ENCODE measurements around the gene EIF4EBP2.

Gene EIF4EBP2

GRCh38 chr10:70379581-70380176 is 24.3 kb upstream of the EIF4EBP2 start:
- peak; percentile 70 for DNase-seq (ENCODE audit: low spot score)

DNA sequence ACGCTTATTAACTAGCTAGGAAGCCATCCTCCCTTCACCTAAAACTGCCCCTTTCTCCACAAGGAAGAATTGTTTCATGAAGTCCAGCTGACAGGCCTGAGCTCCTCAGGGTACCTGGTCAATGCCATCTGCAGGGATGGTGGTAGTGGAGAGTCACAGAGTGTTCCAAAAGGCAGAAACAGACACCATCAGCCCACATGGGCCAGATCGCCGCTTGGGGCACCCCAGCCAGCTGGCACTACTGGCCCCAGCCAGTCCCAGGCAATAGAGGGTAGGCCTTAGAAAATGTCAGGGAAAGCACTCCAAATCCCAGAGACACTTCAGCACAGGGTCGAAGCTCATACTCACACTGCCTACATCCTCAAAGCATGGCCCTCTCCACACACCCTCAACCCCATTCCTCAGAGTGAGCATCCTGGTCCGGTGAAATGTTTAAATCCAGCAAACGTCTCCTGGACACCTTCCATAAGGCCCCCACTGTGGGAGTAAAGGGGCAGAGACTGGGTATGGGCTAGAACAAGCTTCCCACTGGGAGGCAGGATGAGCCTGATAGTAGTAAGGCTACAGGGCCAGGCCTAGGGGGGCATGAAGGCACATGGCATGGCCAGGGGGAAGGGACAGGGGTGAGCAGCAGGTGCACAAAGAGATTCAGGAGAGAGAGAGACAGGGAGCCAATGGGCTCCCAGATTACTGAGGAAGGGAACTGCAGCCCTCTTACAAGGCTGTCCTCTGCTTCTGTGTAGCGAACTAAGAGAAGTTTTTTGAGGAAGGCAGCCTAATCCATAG is 23.4 kb upstream of the EIF4EBP2 start:
- no peak for DNase-seq (ENCODE audit: low spot score)

DNA sequence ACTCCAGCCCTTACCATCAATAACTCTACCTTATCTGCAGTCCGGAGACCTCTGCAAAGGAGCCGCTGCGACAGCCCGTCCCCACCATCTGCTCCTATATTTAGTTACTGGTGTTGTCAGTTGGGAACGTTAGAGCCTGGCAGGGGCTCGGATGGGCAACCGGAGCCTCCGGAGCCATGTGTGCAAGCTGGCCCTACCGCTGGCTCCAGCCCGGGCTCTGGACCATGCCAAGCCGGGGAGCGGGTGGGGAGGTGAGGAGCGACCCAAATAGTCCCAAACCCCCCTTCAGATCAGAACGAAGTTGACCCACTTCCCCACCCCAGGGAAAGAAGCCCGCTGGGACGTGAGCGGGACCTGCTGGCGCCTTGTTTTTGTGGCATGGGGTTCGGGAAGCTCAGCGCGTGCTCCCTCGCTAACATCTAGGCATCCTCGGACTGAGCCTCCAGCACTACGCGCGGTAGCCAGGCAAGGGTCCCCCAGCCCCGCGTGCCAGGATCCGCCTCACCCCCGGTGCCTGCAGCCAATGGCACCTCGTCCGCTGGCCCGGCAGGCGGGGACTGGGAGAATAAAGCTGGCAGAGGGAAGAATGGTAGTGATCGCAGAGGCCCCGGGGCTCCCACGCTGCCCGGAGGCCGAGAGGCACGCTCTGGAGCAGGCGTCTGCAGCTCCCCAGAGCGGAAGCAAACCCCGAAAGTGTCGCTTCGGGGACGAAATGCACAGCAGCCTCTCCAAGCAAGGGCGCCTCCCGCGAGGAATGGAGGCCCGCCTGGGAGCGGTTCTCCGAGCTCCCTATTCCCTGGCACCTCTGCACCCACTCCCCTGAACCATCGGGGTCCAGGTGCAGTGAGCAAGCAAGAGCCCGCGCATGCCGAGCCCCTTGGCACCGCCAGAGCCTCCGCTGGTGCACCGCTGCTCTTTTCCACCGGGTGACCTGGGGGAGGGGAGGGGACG is 22.2 kb upstream of the EIF4EBP2 start:
- peak; percentile 60 for DNase-seq (ENCODE audit: low spot score)

- DNase-seq (ENCODE audit: low spot score), result no peak
These were observed 12.3 kb upstream of the EIF4EBP2 start for GRCh38 chr10:70391654-70392053.

DNA sequence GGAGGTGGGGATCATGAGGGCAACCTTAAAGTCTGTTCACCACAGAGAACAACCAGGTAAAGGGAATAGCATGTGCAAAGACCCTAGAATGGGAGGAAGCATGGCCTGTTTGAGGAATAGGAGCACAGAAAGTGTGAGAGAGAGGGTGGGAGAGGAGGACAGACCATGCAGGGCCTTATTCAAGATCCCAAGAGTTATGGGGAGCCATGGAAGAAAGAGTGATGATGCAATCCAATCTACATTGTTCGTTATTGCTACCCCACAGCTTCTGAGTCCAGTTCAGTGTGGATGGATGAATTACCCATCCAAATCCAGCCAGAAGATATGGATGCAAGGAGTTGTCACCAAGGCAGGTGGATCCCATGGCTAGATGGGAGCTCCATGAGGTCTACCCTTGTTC is 7.8 kb upstream of the EIF4EBP2 start:
- no peak for DNase-seq (ENCODE audit: low spot score)

- no peak for DNase-seq (ENCODE audit: low spot score)
These were observed 4.8 kb upstream of the EIF4EBP2 start for GRCh38 chr10:70399177-70399576.

DNA sequence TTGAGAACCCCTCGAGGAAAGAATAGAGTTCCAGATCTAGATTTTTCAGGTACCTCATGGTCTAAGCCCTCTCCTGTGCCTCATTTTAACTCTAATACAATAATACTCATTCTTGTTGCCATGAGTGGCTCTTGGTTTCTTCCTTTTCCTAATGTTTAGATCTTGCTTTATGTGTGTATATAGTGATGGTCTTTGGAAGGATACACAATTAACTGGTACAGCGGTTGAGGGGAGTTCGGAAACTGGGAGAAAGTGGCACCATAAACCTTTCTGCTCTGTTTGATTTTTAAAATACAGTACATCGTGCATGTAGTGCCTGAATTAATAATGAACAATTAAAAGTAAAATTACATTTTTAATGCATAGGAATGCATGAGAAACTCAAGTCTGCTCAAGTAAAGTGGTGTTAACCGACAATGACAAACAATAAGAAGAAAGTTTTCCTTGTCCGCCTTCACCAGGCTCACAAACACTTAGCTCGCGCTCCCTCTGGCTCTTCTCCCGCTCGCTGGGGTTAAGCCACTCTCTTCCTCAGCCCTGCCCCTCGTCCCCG is 386 bp upstream of the EIF4EBP2 start:
- no peak for DNase-seq (ENCODE audit: low spot score)

DNA sequence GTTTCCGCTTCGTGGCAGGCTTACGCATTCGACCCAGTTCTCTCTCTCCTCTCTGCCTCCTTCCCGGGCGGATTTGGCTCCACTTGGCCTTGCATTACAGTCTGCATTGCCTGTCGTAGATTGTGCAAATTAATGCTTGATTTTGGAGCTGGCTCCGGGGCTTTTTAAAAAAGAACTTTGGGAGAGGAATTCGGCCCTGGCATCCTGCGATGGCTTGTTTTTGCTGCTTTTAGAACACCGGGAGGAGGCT is 767 bp downstream of the EIF4EBP2 start:
- no peak for DNase-seq (ENCODE audit: low spot score)

DNA sequence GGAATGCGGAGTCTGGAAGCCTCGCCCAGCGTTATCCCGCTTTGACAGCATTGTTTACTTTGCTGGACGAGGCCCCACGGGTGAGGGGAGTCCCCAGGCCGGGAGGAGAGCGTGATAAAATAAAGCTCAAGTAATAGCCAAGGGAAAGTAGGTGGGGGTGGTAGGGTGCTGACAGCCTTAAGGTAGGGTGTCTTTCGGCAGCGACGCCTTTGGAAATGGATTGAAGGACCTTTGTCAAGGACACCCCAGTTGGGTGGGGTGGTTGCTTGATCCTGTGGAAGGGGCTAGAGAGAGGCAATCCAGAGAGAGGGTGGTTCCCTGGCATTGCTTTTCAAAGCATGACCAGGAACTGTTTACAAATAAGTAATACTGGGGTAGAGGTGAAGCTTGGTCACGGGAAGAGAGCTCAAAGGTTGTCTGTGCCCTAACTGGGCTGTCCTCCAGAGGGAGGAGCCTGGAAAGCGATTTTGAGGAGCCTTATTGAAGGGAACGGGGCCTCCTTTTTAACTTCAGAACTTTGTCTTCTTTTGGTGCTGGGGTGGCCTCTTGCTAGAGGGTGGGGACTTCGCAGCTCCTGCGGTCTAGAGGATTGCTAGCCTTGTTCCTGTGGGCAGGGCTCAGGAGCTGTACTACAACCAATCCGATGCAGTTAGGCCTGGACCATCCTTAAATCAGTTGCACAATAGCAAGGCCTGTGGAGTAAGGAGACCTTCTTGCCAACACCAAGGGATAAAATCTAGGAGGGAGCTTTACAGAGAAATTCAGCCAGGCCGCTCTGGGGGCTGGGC is 1.3 kb downstream of the EIF4EBP2 start:
- DNase-seq (ENCODE audit: low spot score), result no peak

DNA sequence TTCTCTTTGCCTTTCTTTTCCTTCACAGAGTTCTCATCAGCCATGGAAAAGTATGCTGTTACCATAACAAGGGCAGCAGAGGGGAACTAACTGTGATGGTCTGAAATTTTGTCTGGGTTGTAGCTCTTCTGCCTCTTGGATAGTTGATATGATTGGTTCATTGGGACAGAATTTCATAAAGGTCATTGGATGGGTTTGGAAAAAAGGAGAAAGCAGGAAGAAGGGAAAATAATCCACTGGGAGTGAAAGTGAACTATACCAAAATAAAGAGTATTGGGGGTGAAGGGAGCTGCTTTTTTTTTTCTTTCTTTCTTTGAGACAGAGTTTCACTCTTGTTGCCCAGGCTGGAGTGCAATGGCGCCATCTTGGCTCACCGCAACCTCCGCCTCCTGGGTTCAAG is 5.8 kb downstream of the EIF4EBP2 start:
- no peak for DNase-seq (ENCODE audit: low spot score)

- DNase-seq (ENCODE audit: low spot score), result no peak
These were observed 6.7 kb downstream of the EIF4EBP2 start for GRCh38 chr10:70410608-70411007.

DNA sequence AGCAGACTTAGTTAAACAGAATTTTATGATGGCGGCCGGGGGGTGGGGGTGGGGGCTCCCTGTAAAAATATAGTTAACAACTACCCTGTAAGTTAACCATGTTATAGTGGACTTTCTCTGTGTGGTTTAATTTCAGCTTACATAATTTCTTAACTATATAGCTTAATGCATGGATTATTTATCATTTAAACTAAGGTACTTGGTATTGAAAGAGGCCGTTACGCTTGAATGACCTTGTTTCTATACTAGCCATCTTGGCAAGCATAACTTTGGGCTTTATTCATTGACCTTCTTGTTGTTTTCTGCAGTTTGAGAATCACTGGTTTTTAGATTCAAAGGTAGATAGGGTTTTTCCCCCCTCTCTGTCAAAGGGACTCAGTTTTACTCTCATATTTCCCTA is 8.4 kb downstream of the EIF4EBP2 start:
- DNase-seq (ENCODE audit: low spot score), result no peak

DNA sequence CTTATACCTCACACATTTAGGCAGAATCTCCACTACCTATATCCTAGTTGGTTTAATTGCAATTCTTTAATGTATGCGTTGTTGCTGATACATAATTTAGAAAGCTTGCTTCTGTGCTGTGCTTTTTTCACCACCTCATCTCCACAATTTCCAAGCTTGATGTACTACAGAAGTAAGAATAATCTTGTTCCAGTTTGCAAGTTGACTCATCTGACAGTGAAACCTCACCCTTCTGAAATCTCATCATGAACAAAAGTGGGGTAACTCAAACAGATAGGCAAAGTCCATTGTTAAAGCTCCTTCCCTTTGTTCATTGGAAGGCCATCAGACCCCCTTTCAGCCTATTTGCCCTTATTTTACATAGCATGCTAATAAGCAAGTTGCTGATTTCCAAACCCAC is 13.6 kb downstream of the EIF4EBP2 start:
- DNase-seq (ENCODE audit: low spot score), result no peak

- DNase-seq (ENCODE audit: low spot score), result no peak
These were observed 14.3 kb downstream of the EIF4EBP2 start for GRCh38 chr10:70418229-70418628.

DNA sequence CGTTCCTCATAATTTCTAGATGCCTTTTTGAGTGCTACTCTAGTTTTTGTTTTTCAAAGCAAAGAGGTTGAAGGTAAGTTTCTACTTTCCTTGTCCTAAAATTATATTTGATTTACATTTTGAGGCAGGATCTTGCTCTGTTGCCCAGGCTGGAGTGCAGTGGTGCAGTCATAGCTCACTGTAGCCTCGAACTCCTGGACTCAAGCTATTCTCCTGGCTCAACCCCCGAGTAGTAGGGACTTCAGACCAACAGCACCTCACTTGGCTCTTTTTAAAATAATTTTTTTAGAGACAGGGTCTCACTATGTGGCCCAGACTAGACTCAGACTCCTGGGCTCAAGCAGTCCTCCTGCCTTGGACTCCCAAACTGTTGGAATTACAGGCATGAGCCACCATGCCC is 14.8 kb downstream of the EIF4EBP2 start:
- DNase-seq (ENCODE audit: low spot score), result no peak

GRCh38 chr10:70424320-70424719 is 20.4 kb downstream of the EIF4EBP2 start:
- no peak for DNase-seq (ENCODE audit: low spot score)

DNA sequence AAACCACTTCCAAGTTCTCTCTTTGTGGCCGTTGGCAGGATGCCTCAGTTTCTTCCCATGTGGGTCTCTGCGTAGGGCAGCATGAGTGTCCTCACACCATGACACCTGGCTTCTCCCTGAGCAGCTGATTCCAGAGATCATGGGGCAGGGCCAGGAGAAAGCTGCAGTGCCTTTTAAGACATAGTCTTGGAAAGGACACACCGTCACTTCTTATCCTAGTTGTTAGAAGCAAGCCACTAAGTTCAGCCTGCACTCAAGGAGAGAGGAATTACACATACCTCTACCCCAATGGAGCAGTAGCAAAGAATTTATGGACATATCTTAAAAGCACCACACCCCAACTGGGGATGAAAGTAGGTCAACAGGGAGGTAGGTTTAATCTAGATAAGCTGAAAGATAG is 21.2 kb downstream of the EIF4EBP2 start:
- no peak for DNase-seq (ENCODE audit: low spot score)

DNA sequence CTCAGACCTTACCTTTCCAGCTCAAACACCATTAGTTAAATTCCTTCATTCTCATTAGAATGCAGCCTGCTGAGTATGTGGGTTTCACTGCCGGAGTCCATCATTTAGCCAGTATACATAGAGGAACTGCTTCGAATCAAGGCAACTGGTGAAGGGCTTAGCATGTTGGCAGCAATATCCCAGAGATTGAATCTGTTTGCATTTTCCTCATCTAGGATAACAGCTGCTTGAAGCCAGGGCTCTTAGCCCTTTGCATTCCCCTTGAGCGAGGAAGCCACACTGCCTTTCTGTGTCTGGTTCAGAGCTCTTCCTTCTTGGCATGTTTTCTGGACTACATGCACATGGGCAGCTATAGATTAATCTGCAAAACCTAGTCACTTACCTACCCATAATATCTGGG is 22.9 kb downstream of the EIF4EBP2 start:
- no peak for DNase-seq (ENCODE audit: low spot score)

DNA sequence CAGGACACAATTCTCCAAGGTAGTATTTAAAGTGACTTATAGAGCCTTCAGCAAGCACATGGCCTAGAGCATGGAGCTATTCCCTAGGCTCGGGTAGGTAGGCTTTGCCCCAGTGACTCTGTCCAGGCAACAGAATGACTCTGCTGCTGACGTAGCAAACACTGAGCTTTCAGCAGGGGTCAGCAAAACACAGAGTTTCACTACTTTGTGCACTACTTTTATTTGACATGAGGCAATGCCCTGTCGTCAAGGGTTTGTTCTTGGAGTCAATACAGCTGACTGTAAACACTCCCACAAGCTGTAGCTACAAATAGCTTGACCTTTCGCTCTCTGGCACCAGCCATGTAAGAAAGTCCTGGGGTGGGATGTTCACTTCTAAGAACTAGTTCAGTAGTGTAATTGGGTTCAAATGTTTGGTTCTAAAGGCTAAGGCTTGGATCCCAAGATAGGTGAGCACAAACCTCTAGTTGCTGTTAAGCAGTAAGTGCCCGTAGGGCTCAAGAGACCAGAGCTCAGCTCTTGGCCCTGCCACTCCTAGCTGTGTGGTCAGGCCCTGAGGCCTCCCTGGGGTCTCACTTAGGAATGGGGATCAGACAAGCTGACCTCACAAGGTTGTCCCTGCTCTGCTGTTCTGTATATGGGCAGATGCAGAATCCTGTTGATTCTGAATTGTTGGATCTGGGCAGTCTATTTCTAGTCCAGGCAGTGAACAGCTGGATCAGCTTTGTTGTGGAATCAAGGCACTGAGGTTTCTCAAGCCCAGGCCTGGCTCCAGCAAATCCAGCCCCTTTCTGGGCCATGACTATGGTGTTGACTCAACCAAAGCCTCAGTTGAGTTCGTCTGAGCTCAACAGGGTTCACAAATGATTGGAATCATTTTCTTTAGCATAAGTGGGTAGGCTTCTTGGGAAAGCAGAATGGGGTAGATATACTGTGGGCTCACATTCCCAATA is 26.8 kb downstream of the EIF4EBP2 start:
- no peak for DNase-seq (ENCODE audit: low spot score)

GRCh38 chr10:70432101-70432500 is 28.2 kb downstream of the EIF4EBP2 start:
- DNase-seq (ENCODE audit: low spot score), result no peak

Measured in germinal center (tissue), 1 donor.